Gastroesophageal sphincter (tissue), 3 donors: ENCODE results near the gene ORMDL3.

Source experiments
- CTCF ChIP-seq, 4 experiments: fragments of 200-600 bp in 2 of 4; fragments of 450-650 bp in 2 of 4; sonication (generic) in 1 of 4; IDR thresholded peaks; one replicate each; pipeline ENCODE4 v1.5.1; 2017 to 2019; ENCODE audit warnings: antibody characterized with exemption in 4 of 4, mild to moderate bottlenecking in 2 of 4, moderate library complexity in 2 of 4
- POLR2A ChIP-seq, 2 donors: fragments of 450-650 bp; IDR thresholded peaks; one replicate each; pipeline ENCODE4 v1.6.1; 2017; ENCODE audit warnings: antibody characterized with exemption in 2 of 2, mild to moderate bottlenecking in 2 of 2, moderate library complexity in 1 of 2
- POLR2AphosphoS5 ChIP-seq: sonication (generic); formaldehyde crosslinking; IDR thresholded peaks from one replicate; pipeline ENCODE4 v1.6.1; 2017; ENCODE audit warnings: antibody characterized with exemption

GRCh38 chr17:39966771-39967170 is 39.4 kb upstream of the ORMDL3 start:
- no peak for TF ChIP-seq POLR2A (IDR thresholded peaks at IDR 0.05)
- no peak for TF ChIP-seq CTCF (IDR thresholded peaks at IDR 0.05)
- TF ChIP-seq POLR2AphosphoS5: no peak
